PC-9 (cell line): Measurements from ENCODE around the gene DSC1. TPM values are rescaled to one million over a fixed set of nuclear protein-coding genes. Genes with fewer than 3 reads are reported as not detected.

Source experiments
- BruUV-seq: library from RNA; stranded (reverse); fragments of 400-500 nt; replicated peaks from 2 replicates; lab custom pipeline; 2021; lab: Mats Ljungman, UMichigan
- CTCF ChIA-PET: fragments of 300-600 bp; sonication (Branson Sonifier 250); formaldehyde crosslinking; loops from one replicate; lab custom pipeline; 2022; ENCODE audit warnings: antibody characterized with exemption; lab: Charles Lee
- POLR2A ChIA-PET: fragments of 300-600 bp; sonication (Branson Sonifier 250); formaldehyde crosslinking; loops from one replicate; lab custom pipeline; 2022; ENCODE audit warnings: antibody characterized with exemption; ENCODE audit not compliant: unreplicated experiment; lab: Charles Lee
- DNase-seq, 2 experiments: peaks; one replicate each; pipeline versions ENCODE4 v3.0.0 to v3.0.0-alpha.2; 2015 to 2022; ENCODE audit warnings: mixed read lengths in 1 of 2
- H2AFZ ChIP-seq: fragments of 200-600 bp; sonication (generic); 2 replicates; pipeline ENCODE4 v1.8.1; 2017; ENCODE audit warnings: antibody characterized with exemption
- H3F3A ChIP-seq: fragments of 200-600 bp; sonication (generic); 2 replicates; pipeline ENCODE4 v1.8.1; 2017; ENCODE audit warnings: antibody characterized with exemption, mild to moderate bottlenecking, low read depth; ENCODE audit not compliant: insufficient read depth
- H3K27ac ChIP-seq: fragments of 200-600 bp; sonication (generic); 2 replicates; pipeline ENCODE4 v1.6.1; 2016; ENCODE audit warnings: mixed run types
- H3K27me3 ChIP-seq: fragments of 200-600 bp; sonication (generic); 2 replicates; pipeline ENCODE4 v1.6.1; 2016; ENCODE audit warnings: low read depth, mixed run types; ENCODE audit not compliant: insufficient read depth
- H3K36me3 ChIP-seq: fragments of 200-600 bp; sonication (generic); 2 replicates; pipeline ENCODE4 v1.6.1; 2016; ENCODE audit warnings: low read depth, mixed run types
- H3K4me1 ChIP-seq: fragments of 200-600 bp; sonication (generic); replicated peaks from 2 replicates; pipeline ENCODE4 v1.6.1; 2016; ENCODE audit warnings: mixed run types; ENCODE audit not compliant: insufficient read depth
- H3K4me2 ChIP-seq: fragments of 200-600 bp; sonication (generic); 2 replicates; pipeline ENCODE4 v1.6.1; 2017; ENCODE audit warnings: mixed run types
- H3K4me3 ChIP-seq: fragments of 200-600 bp; sonication (generic); 2 replicates; pipeline ENCODE4 v1.6.1; 2016; ENCODE audit warnings: mixed run types
- H3K79me2 ChIP-seq: fragments of 200-600 bp; sonication (generic); 2 replicates; pipeline ENCODE4 v1.6.1; 2017; ENCODE audit warnings: low read depth, mixed run types
- H3K9me2 ChIP-seq: fragments of 200-600 bp; sonication (generic); 2 replicates; pipeline ENCODE4 v1.8.1; 2017; ENCODE audit warnings: mild to moderate bottlenecking; ENCODE audit not compliant: insufficient read depth
- H3K9me3 ChIP-seq: fragments of 200-600 bp; sonication (generic); 2 replicates; pipeline ENCODE4 v1.8.1; 2016; ENCODE audit warnings: low read depth; ENCODE audit not compliant: insufficient read depth
- H4K20me1 ChIP-seq: fragments of 200-600 bp; sonication (generic); 2 replicates; pipeline ENCODE4 v1.8.1; 2017; ENCODE audit not compliant: insufficient read depth
- EZH2 ChIP-seq: fragments of 200-600 bp; sonication (generic); IDR thresholded peaks from 2 replicates; pipeline ENCODE4 v1.8.0; 2017; ENCODE audit warnings: antibody characterized with exemption, low read depth
- intact Hi-C: fragments of 100-400 bp; cut with micrococcal nuclease; formaldehyde crosslinking; loops from one replicate; pipeline ENCODE4 v1.10.0; 2022; ENCODE audit not compliant: unreplicated experiment
- total RNA-seq: library from RNA; stranded (reverse); gene quantifications from 2 replicates; pipeline ENCODE4 v1.2.3, GENCODE V29; 2021
- TF ChIP-seq, protein P1 (sequence below): fragments of 200-600 bp; sonication (generic); conservative IDR thresholded peaks from 2 replicates; pipeline ENCODE4 v1.6.1; 2017; ENCODE audit warnings: mixed run types, antibody characterized with exemption, mild to moderate bottlenecking, moderate library complexity

DSC1 gene
- total RNA-seq, 1 experiment from 2014 or later: 0.09 TPM

DNA sequence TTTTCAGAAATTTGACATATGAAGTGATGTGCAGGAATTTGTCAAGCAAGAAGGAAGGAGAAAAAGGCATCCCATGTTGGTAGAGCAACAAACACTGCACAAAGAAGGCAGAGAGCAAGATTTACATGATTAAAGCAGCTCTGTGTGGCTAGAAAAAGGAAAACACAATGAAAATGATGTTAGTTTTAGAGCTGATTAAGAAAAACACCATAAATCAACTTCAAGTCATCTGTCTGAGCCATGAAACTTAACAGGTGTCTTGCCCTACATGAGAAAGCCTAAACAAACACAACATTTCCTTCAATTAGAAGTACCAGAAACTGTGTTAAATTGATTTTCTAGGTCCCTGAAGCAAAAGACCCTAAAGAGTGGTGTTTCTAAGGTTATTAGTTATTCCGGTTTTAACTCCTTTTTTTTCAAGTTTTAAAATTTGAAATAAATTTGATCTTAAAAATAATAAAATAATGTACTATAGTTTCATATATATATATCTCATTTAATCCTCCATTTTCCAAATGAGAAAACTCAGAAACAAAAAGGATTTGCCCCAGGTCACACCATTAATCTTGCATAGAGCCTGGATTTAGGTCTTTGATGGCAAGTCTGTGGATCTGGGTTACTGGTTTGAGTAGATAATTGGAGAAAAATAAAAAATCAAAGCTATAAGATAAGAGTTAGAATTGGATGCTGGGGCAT is 8.6 kb upstream of the DSC1 start:
- Histone ChIP-seq H3K36me3 (no peaks in the 10 kb centered on the region), H3K27me3 (no peaks in the 10 kb centered on the region), H3K9me2 (no peaks in the 10 kb centered on the region), H3F3A (no peaks in the 10 kb centered on the region), H3K4me3 (no peak overlapping the region), H2AFZ (no peak overlapping the region), H3K4me2 (no peak overlapping the region), H4K20me1 (no peaks in the 10 kb centered on the region), H3K27ac (no peak overlapping the region), H3K9me3 (no peaks in the 10 kb centered on the region), H3K4me1 (no peaks in the 10 kb centered on the region), H3K79me2 (no peaks in the 10 kb centered on the region)
- ChIA-PET CTCF (interaction anchor here (0.6 kb wide), 1 partner anchor 392 kb away, joined by 3 read pairs; no protein-coding TSS in a partner anchor), POLR2A (no interaction called here)
- DNase-seq: no peak
- TF ChIP-seq, protein P1, sequence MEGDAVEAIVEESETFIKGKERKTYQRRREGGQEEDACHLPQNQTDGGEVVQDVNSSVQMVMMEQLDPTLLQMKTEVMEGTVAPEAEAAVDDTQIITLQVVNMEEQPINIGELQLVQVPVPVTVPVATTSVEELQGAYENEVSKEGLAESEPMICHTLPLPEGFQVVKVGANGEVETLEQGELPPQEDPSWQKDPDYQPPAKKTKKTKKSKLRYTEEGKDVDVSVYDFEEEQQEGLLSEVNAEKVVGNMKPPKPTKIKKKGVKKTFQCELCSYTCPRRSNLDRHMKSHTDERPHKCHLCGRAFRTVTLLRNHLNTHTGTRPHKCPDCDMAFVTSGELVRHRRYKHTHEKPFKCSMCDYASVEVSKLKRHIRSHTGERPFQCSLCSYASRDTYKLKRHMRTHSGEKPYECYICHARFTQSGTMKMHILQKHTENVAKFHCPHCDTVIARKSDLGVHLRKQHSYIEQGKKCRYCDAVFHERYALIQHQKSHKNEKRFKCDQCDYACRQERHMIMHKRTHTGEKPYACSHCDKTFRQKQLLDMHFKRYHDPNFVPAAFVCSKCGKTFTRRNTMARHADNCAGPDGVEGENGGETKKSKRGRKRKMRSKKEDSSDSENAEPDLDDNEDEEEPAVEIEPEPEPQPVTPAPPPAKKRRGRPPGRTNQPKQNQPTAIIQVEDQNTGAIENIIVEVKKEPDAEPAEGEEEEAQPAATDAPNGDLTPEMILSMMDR: no peak
- TF ChIP-seq EZH2: no peak
- intact Hi-C loops: no loop called here
- no TSS peak for BruUV-seq

DNA sequence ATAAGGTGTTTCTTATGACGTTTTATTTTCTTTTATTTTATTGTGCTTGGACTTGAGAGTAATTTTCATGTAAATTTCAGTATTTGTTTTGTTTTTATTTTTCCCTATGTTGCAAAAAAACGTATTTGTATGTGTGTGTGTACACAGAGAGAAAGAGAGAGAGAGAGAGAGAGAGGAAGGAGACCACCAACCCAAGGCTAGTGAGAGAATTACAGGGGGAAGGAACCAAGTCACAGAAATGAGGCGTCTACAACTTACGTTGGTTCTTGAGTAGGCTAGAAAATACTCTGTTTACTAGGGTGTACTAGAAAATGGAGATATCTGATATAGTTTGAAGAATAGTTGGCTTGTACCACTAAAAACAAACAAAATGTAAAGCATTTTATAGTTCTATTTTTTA is 7.7 kb upstream of the DSC1 start:
- Histone ChIP-seq H3K27me3 (no peaks in the 10 kb centered on the region), H3K4me2 (no peak overlapping the region), H3K4me1 (no peaks in the 10 kb centered on the region), H2AFZ (no peak overlapping the region), H4K20me1 (no peaks in the 10 kb centered on the region), H3K9me3 (no peaks in the 10 kb centered on the region), H3K79me2 (no peaks in the 10 kb centered on the region), H3K27ac (no peak overlapping the region), H3K36me3 (no peaks in the 10 kb centered on the region), H3F3A (no peaks in the 10 kb centered on the region), H3K4me3 (no peak overlapping the region), H3K9me2 (no peaks in the 10 kb centered on the region)
- intact Hi-C loops: no loop called here
- no peak for DNase-seq
- ChIA-PET POLR2A (no interaction called here), CTCF (no interaction called here)
- BruUV-seq: no TSS peak
- TF ChIP-seq EZH2: no peak
- TF ChIP-seq, protein P1: no peak

DNA sequence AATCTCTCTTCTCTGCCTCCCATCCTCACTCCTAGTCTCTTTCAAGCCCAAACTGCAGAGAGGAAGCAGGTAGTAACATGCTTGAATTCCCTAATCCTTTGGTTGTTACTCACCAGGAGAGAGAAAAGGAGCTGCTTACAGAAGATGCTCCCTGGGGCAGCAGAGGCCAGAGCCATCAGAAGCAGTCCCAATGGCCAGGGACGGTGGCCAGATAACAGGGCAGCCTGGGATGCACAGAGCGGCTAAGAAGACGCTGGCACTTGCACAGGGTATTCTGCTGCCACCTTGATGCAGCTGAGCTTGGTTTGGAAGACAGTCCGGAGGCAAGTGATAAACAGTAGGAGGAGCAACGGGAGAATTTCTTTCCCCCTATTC is 250 bp downstream of the DSC1 start:
- peaks cover 4% of the 10 kb centered on the region; the same call in 1 of the 2 replicates for H3F3A ChIP-seq
- BruUV-seq: no TSS peak
- H3K4me1 ChIP-seq: peaks cover 4% of the 10 kb centered on the region; the same call in 1 of the 2 replicates
- no peak for TF ChIP-seq EZH2
- TF ChIP-seq, protein P1: no peak
- H3K27me3 ChIP-seq: no peaks in the 10 kb centered on the region
- H3K36me3 ChIP-seq: no peaks in the 10 kb centered on the region
- H4K20me1 ChIP-seq: no peaks in the 10 kb centered on the region
- CTCF ChIA-PET: no interaction called here
- no peaks in the 10 kb centered on the region for H3K9me3 ChIP-seq
- no peak overlapping the region for H3K4me3 ChIP-seq
- DNase-seq: no peak
- intact Hi-C loops: no loop called here
- H3K79me2 ChIP-seq: no peaks in the 10 kb centered on the region
- H3K27ac ChIP-seq: no peak overlapping the region
- H3K9me2 ChIP-seq: no peaks in the 10 kb centered on the region
- no peak overlapping the region for H3K4me2 ChIP-seq
- POLR2A ChIA-PET: no interaction called here
- H2AFZ ChIP-seq: no peak overlapping the region
